HG03039 (cell line): ENCODE measurements around the gene ITM2A.

Source experiments
- ATAC-seq: cut with Tn5 transposase; IDR thresholded peaks from one replicate; pipeline ENCODE4 v1.9.1; 2021; ENCODE audit warnings: mild to moderate bottlenecking, moderate library complexity; ENCODE audit not compliant: unreplicated experiment

Gene ITM2A

GRCh38 chrX:79366873-79367749 is at the start of gene ITM2A:
ITM2A (minus strand) TSS chrX:79367334; CDS start chrX:79367215, 119 bp downstream.
- peak; percentile 70 for ATAC-seq

GRCh38 chrX:79415056-79415455 is 47.9 kb upstream of the ITM2A start:
- ATAC-seq, result no peak

GRCh38 chrX:79413963-79414362 is 46.8 kb upstream of the ITM2A start:
- ATAC-seq, result no peak

- no peak for ATAC-seq
These were observed 45.8 kb upstream of the ITM2A start for GRCh38 chrX:79412972-79413371.

GRCh38 chrX:79412166-79412565 is 45.0 kb upstream of the ITM2A start:
- no peak for ATAC-seq

GRCh38 chrX:79409657-79410056 is 42.5 kb upstream of the ITM2A start:
- ATAC-seq, result no peak

GRCh38 chrX:79408623-79409322 is 41.6 kb upstream of the ITM2A start:
- ATAC-seq, result no peak

GRCh38 chrX:79400623-79401022 is 33.5 kb upstream of the ITM2A start:
- ATAC-seq, result no peak

GRCh38 chrX:79375340-79375739 is 8.2 kb upstream of the ITM2A start:
- no peak for ATAC-seq

GRCh38 chrX:79371640-79372039 is 4.5 kb upstream of the ITM2A start:
- no peak for ATAC-seq

- ATAC-seq, result no peak
These were observed 4.0 kb upstream of the ITM2A start for GRCh38 chrX:79371101-79371500.

- no peak for ATAC-seq
These were observed 2.7 kb upstream of the ITM2A start for GRCh38 chrX:79369871-79370270.

- no peak for ATAC-seq
These were observed 1.3 kb upstream of the ITM2A start for GRCh38 chrX:79368441-79368840.

GRCh38 chrX:79367907-79368306 is 773 bp upstream of the ITM2A start:
- no peak for ATAC-seq

- ATAC-seq, result peak; percentile 15
These were observed 620 bp downstream of the ITM2A start for GRCh38 chrX:79366556-79366872.

GRCh38 chrX:79365591-79365990 is 1.5 kb downstream of the ITM2A start:
- no peak for ATAC-seq

GRCh38 chrX:79364306-79364705 is 2.8 kb downstream of the ITM2A start:
- ATAC-seq, result no peak

- no peak for ATAC-seq
These were observed 5.8 kb downstream of the ITM2A start for GRCh38 chrX:79361192-79361870.

GRCh38 chrX:79336869-79337815 is 30.0 kb downstream of the ITM2A start:
- ATAC-seq, result no peak

GRCh38 chrX:79330022-79330421 is 37.1 kb downstream of the ITM2A start:
- no peak for ATAC-seq
